OCI-LY1 (cell line): ENCODE measurements around the gene F7.

Experiments
- EZH2 ChIP-seq: fragments of 200-600 bp; sonication (generic), shearing (Covaris generic); IDR thresholded peaks from 2 replicates; pipeline ENCODE4 v1.8.0; 2017; ENCODE audit warnings: borderline replicate concordance, mixed run types, mild to moderate bottlenecking, antibody characterized with exemption, low read length, moderate library complexity, mixed read lengths
- TF ChIP-seq, protein P1 (sequence below): fragments of 200-600 bp; sonication (generic), shearing (Covaris generic); IDR thresholded peaks from 2 replicates; pipeline ENCODE4 v1.5.1; 2017; ENCODE audit warnings: mild to moderate bottlenecking, antibody characterized with exemption, low read length, moderate library complexity, mixed read lengths

DNA sequence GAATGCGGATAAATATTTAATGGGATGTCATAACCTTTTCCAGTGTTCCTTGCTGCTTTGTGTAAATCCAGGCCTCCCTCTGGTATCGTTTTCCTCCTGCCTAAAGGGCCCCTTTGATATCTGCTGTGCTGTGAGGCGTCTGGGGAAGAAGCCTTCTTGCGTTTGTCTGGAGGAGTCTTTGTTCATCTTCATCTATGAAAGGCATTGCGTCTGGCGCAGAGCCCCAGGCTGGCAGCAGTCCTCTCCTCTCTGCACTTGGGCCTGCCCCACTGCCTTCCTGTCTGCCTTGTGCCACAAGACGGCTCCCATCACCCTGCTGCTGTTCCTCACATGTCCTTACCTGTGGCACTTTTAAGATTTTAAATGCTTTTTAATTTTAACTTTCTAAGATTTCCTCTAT, 62.6 kb downstream of the F7 start:
- TF ChIP-seq, protein P1, sequence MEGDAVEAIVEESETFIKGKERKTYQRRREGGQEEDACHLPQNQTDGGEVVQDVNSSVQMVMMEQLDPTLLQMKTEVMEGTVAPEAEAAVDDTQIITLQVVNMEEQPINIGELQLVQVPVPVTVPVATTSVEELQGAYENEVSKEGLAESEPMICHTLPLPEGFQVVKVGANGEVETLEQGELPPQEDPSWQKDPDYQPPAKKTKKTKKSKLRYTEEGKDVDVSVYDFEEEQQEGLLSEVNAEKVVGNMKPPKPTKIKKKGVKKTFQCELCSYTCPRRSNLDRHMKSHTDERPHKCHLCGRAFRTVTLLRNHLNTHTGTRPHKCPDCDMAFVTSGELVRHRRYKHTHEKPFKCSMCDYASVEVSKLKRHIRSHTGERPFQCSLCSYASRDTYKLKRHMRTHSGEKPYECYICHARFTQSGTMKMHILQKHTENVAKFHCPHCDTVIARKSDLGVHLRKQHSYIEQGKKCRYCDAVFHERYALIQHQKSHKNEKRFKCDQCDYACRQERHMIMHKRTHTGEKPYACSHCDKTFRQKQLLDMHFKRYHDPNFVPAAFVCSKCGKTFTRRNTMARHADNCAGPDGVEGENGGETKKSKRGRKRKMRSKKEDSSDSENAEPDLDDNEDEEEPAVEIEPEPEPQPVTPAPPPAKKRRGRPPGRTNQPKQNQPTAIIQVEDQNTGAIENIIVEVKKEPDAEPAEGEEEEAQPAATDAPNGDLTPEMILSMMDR = no peak
- no peak for TF ChIP-seq EZH2
